Measurements from ENCODE around the gene FADS6. TPM values are rescaled to one million over a fixed set of nuclear protein-coding genes. Genes with fewer than 3 reads are reported as not detected.

FADS6 gene
- total RNA-seq, 1 experiment from 2014 or later = not detected

- Mint-ChIP-seq H3K4me1 (ENCODE audit: low read depth, unreplicated experiment) (peaks cover under 1% of the 10 kb centered on the region), H3K36me3 (ENCODE audit: insufficient read depth, unreplicated experiment) (peaks cover 3% of the 10 kb centered on the region), H3K9me3 (ENCODE audit: low read depth, unreplicated experiment) (no peaks in the 10 kb centered on the region), H3K27ac (ENCODE audit: unreplicated experiment) (no peak overlapping the region), H3K27me3 (ENCODE audit: unreplicated experiment) (peaks cover 83% of the 10 kb centered on the region), H3K4me3 (ENCODE audit: low read depth, unreplicated experiment) (peak overlapping the region; percentile 61)
- no TSS peak for BruUV-seq (replicated peaks)
- TF ChIP-seq CTCF (IDR thresholded peaks at IDR 0.05; ENCODE audit: unreplicated experiment) = peak; percentile 95
- intact Hi-C loops (cut with micrococcal nuclease; ENCODE audit: unreplicated experiment) = no loop called here
- CTCF ChIA-PET = interaction anchor here (0.5 to 1.4 kb wide), 5 partner anchors 16 to 123 kb away, joined by 3 to 11 read pairs (median 7); partner anchors contain the start of genes ATP5PD and FDXR
- peak; percentile 82 for DNase-seq
Measured at GRCh38 chr17:74923538-74924249, 30.3 kb upstream of the FADS6 start.

GRCh38 chr17:74922694-74923537, 29.5 kb upstream of the FADS6 start, which contains the start of gene USH1G:
USH1G (minus strand) TSS chr17:74923255; CDS start chr17:74923073, 182 bp downstream.
- DNase-seq = peak; percentile 27
- no TSS peak for BruUV-seq (replicated peaks)
- Mint-ChIP-seq H3K4me3 (ENCODE audit: low read depth, unreplicated experiment) (peak within 1 kb of the TSS; percentile 61), H3K9me3 (ENCODE audit: low read depth, unreplicated experiment) (no peaks in the 10 kb centered on the region), H3K27me3 (ENCODE audit: unreplicated experiment) (peaks cover 75% of the 10 kb centered on the region), H3K36me3 (ENCODE audit: insufficient read depth, unreplicated experiment) (peaks cover 3% of the 10 kb centered on the region), H3K27ac (ENCODE audit: unreplicated experiment) (no peak within 1 kb of the TSS), H3K4me1 (ENCODE audit: low read depth, unreplicated experiment) (no peaks in the 10 kb centered on the region)
- TF ChIP-seq CTCF (IDR thresholded peaks at IDR 0.05; ENCODE audit: unreplicated experiment) = no peak
- CTCF ChIA-PET = interaction anchor here (0.6 to 1.4 kb wide), 4 partner anchors 31 to 124 kb away, joined by 3 to 11 read pairs (median 3); partner anchors contain the start of genes ATP5PD and FDXR
- intact Hi-C loops (cut with micrococcal nuclease; ENCODE audit: unreplicated experiment) = no loop called here

- BruUV-seq (replicated peaks) = no TSS peak
- H3K27me3 Mint-ChIP-seq (ENCODE audit: unreplicated experiment) = peaks cover 73% of the 10 kb centered on the region
- CTCF ChIA-PET = interaction anchor here (0.6 to 1.3 kb wide), 2 partner anchors 31 to 49 kb away, joined by 3 read pairs; partner anchors contain the start of gene FDXR
- H3K36me3 Mint-ChIP-seq (ENCODE audit: insufficient read depth, unreplicated experiment) = peaks cover 3% of the 10 kb centered on the region
- no peaks in the 10 kb centered on the region for H3K4me1 Mint-ChIP-seq (ENCODE audit: low read depth, unreplicated experiment)
- no peak for TF ChIP-seq CTCF (IDR thresholded peaks at IDR 0.05; ENCODE audit: unreplicated experiment)
- DNase-seq = no peak
- intact Hi-C loops (cut with micrococcal nuclease; ENCODE audit: unreplicated experiment) = no loop called here
- H3K9me3 Mint-ChIP-seq (ENCODE audit: low read depth, unreplicated experiment) = no peaks in the 10 kb centered on the region
- H3K4me3 Mint-ChIP-seq (ENCODE audit: low read depth, unreplicated experiment) = peak overlapping the region; percentile 61
- H3K27ac Mint-ChIP-seq (ENCODE audit: unreplicated experiment) = no peak overlapping the region
Measured at GRCh38 chr17:74922172-74922571, 28.7 kb upstream of the FADS6 start.

GRCh38 chr17:74921769-74922168, 28.3 kb upstream of the FADS6 start:
- no TSS peak for BruUV-seq (replicated peaks)
- Mint-ChIP-seq H3K27ac (ENCODE audit: unreplicated experiment) (no peak overlapping the region), H3K4me3 (ENCODE audit: low read depth, unreplicated experiment) (no peak overlapping the region), H3K9me3 (ENCODE audit: low read depth, unreplicated experiment) (no peaks in the 10 kb centered on the region), H3K27me3 (ENCODE audit: unreplicated experiment) (peaks cover 75% of the 10 kb centered on the region), H3K4me1 (ENCODE audit: low read depth, unreplicated experiment) (no peaks in the 10 kb centered on the region), H3K36me3 (ENCODE audit: insufficient read depth, unreplicated experiment) (peaks cover 3% of the 10 kb centered on the region)
- TF ChIP-seq CTCF (IDR thresholded peaks at IDR 0.05; ENCODE audit: unreplicated experiment) = no peak
- DNase-seq = no peak
- CTCF ChIA-PET = interaction anchor here (1.3 kb wide), 1 partner anchor 49 kb away, joined by 3 read pairs; the partner anchor contains the start of gene FDXR
- intact Hi-C loops (cut with micrococcal nuclease; ENCODE audit: unreplicated experiment) = no loop called here

Data from Calu3 (cell line).